ENCODE measurements around the gene TBC1D9B. TPM values are rescaled to one million over a fixed set of nuclear protein-coding genes. Genes with fewer than 3 reads are reported as not detected.
"Not testable (repeated sequence)": the region's sequence is repeated elsewhere in the genome, so short reads cannot be mapped to it uniquely, and the experiment has no call there.

TBC1D9B gene
- total RNA-seq, 1 donor = 36.2 TPM

DNA sequence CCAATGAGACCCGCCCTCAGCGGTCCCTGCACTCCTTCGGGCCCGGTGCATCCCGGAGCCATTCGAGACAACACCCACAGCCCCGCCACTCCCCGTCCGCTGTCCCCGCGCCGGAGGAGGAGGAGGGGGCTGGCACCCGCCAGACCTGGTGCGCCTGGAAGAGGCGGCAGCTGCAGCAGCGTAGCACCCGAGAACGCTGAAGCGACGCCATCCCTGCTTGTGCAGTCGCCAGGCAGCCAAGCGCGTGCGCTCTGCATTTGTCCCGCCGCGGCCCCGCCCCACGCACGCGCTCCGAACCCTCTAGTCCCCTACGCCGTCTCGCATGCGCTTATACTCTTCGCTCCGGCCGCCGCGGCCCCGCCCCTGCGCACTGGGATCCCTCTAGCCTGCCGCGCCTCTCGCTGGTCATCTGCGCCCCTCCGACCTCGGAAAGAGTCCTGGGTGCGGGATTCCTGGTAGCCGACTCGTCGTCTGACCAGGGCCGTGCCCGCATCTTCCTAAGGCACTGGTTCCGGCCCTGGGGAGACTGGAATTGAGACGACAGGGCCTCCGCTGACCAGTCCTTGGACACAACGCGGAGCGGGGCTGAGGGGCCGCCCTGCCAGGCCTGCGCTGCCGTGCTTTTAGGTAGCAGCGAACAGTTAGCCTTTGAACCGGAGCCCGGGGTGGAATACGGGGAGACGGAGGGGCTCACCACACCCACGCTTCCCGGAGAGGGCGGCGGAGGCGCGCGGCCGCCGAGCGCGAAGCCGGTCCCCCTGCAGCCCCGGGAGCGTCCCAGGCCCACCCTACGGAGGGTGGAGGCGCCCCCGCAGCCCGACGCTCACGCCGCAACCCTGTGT is 48.9 kb downstream of the TBC1D9B start, which contains the start of gene MRNIP:
MRNIP (minus strand) TSS at position 232 of the 842 bp plus-strand sequence; CDS start at position 211, 21 bp downstream.
- peaks cover 16% of the 10 kb centered on the region for H3K4me1 ChIP-seq (ENCODE audit: insufficient read depth, low read length)
- no peaks in the 10 kb centered on the region for H3K9me3 ChIP-seq (ENCODE audit: low read depth, low read length)
- no peaks in the 10 kb centered on the region for H3K27me3 ChIP-seq (ENCODE audit: insufficient read depth, low read length)
- H3K4me3 ChIP-seq (ENCODE audit: low read length) = peak within 1 kb of the TSS; percentile 82

DNA sequence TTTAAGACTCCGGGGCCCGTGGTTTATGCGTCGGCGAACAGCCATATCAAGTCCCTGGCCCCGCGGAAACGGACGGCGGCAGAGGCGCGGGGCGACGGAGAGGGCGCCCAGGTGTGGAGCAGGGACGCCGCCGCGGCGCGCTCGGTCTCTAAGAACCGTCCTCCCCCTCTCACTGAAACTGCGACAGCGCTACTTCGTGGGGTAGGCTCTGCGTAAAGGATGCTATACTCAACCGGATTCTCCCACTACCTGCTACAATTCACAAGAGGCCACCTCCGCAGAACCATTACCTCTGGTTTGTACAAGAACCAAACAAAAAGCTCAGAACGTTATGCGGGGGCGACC is 49.5 kb downstream of the TBC1D9B start:
- Histone ChIP-seq H3K4me1 (ENCODE audit: insufficient read depth, low read length) (peaks cover 18% of the 10 kb centered on the region), H3K4me3 (ENCODE audit: low read length) (peak overlapping the region; percentile 82), H3K9me3 (ENCODE audit: low read depth, low read length) (no peaks in the 10 kb centered on the region), H3K27me3 (ENCODE audit: insufficient read depth, low read length) (no peaks in the 10 kb centered on the region)

DNA sequence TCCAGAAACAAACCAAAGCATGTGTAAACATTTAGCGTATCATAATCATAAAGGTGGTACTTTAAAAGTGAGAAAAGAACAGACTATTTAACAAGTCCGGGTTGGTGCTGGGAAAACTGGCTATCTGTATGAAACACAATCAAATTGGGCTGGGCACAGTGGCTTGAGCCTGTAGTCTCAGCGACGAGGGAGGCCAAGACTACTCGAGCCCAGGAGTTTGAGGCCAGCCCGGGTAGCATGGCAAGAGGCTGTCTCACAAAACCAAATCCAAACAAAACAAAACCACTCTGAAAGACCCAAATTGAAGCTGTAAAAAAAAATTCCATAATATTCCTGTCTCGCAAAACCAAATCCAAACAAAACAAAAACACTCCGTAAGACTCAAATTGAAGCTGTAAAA is 53.3 kb downstream of the TBC1D9B start:
- Histone ChIP-seq H3K27me3 (ENCODE audit: insufficient read depth, low read length) (no peaks in the 10 kb centered on the region), H3K9me3 (ENCODE audit: low read depth, low read length) (no peaks in the 10 kb centered on the region), H3K4me3 (ENCODE audit: low read length) (no peak overlapping the region), H3K4me1 (ENCODE audit: insufficient read depth, low read length) (peaks cover 28% of the 10 kb centered on the region)

DNA sequence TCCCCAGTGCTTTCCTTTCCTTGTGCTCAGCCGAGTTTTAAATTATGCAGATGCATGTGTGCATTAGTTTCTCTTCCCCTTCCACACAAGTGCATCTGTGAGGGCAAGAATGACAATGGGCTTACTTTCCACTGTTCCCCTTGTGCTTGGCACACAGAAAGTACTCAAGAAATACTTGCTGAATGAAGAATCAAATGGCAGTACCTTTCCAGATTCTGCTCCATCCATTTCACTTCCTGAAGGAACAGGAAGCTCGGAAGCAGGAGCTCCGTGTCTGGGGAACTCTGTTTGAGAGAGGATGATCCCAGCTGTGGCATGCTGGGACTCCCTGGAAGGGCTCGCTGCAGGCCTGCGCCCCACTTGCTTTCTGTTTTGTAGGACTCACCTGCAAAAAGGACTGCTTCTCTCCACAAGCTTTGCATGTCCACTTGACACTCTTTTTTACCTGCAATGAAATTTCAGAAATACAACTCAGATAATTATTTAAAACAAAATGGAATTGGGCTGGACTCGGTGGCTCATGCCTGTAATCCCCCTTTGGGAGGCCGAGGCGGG is 54.6 kb downstream of the TBC1D9B start:
- Histone ChIP-seq H3K4me1 (ENCODE audit: insufficient read depth, low read length) (peaks cover 22% of the 10 kb centered on the region), H3K27me3 (ENCODE audit: insufficient read depth, low read length) (no peaks in the 10 kb centered on the region), H3K9me3 (ENCODE audit: low read depth, low read length) (no peaks in the 10 kb centered on the region), H3K4me3 (ENCODE audit: low read length) (no peak overlapping the region)

DNA sequence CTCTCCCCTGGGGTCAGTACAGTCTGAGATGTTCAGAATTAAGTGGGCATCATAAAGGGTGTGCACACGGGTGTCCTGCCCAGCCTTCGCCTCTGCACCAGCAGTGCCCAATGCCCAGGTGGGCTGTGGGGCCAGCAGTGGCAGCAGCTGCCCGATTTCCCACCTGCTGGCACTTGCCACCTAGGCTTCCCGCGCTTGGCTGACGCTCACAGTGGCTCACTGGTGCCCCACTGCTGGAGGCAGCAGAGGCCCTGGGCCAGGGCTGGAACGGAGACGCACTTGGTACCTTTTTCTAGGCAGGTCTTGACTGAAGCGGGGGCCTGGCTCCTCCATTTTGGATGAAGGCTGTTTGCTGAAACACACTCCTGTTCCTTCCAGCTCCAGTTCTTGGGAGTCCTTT is 66.1 kb downstream of the TBC1D9B start:
- Histone ChIP-seq H3K4me3 (ENCODE audit: low read length) (no peak overlapping the region), H3K9me3 (ENCODE audit: low read depth, low read length) (no peaks in the 10 kb centered on the region), H3K4me1 (ENCODE audit: insufficient read depth, low read length) (peaks cover 3% of the 10 kb centered on the region), H3K27me3 (ENCODE audit: insufficient read depth, low read length) (no peaks in the 10 kb centered on the region)

DNA sequence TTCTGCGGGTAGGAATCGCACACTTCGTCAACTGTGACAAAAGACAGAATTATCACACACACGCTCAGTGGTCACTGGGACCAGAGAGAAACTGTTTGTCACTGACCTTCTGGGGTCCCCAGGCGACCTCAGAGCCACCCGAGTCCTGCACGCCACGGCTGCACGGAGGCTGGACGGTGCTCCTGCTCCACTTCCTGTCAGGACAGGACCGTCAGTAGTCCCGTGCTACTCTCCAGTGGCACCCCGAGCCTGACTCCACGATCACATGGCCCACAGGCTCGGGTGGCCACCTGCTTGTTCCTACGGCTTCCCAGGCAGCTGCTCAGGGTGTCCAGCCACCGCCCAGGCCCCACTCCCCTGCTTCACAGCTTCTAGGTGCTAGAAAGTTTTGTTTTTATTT is 66.9 kb downstream of the TBC1D9B start:
- no peaks in the 10 kb centered on the region for H3K27me3 ChIP-seq (ENCODE audit: insufficient read depth, low read length)
- no peaks in the 10 kb centered on the region for H3K9me3 ChIP-seq (ENCODE audit: low read depth, low read length)
- H3K4me1 ChIP-seq (ENCODE audit: insufficient read depth, low read length) = peaks cover 11% of the 10 kb centered on the region
- H3K4me3 ChIP-seq (ENCODE audit: low read length) = no peak overlapping the region

DNA sequence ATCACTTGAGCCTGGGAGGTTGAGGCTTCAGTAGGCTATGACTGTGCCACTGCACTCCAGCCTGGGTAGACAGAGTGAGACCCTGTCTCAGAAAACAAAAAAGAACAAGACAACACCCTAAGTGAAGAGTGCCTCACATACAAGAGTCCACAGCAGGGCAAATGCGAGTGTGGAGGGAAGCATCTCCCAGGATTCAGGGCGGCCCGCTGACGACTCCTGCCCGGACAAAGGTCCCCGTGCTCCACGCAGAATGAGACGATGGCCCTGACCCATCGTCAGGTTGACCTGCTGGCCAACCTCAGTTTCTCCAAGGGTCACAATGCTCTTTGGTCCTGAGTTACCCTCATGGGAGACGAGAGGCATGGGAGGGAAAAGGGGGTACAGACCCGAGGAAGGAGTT is 67.4 kb downstream of the TBC1D9B start:
- H3K4me1 ChIP-seq (ENCODE audit: insufficient read depth, low read length) = peaks cover 11% of the 10 kb centered on the region
- no peaks in the 10 kb centered on the region for H3K27me3 ChIP-seq (ENCODE audit: insufficient read depth, low read length)
- H3K4me3 ChIP-seq (ENCODE audit: low read length) = no peak overlapping the region
- no peaks in the 10 kb centered on the region for H3K9me3 ChIP-seq (ENCODE audit: low read depth, low read length)

DNA sequence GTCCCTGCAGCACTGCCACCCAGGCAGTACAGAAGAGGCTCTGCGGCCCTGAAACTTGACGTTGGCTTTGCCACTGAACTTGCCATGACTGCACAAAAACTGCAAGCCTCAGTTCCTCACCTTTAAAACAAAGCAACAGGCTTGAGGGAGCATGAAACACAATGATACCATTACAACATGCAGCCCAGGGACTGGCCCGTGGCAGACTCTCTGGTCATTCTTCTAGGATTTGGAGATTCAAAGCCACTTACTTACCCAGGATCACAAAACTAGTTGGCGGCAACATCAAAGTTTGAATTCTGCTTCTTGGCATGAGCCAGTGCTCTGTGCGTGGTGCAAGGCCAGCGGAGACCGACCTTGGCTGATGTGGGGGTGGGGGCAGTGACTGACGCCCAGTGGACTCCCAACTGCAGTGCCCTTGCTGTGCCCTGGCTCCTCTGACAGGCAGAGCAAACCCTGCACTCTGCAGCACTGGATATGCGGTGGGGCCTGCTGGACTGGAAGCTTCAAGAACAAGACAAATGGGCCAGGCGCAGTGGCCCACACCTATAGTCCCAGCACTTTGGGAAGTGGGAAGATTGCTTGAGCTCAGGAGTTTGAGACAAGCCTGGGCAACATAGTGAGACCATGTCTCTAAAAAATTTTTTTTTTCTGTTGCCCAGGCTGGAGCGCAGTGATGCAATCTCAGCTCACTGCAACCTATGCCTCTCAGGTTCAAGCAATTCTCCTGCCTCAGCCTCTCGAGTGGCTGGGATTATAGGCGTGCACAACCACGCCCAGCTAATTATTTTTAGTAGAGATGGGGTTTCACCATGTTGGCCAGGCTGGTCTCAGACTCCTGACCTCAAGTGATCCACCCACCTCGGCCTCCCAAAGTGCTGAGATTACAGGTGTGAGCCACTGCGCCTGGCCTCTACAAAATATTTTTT is 68.1 kb downstream of the TBC1D9B start:
- no peaks in the 10 kb centered on the region for H3K9me3 ChIP-seq (ENCODE audit: low read depth, low read length)
- H3K27me3 ChIP-seq (ENCODE audit: insufficient read depth, low read length) = no peaks in the 10 kb centered on the region
- H3K4me1 ChIP-seq (ENCODE audit: insufficient read depth, low read length) = peaks cover 11% of the 10 kb centered on the region
- no peak overlapping the region for H3K4me3 ChIP-seq (ENCODE audit: low read length)

DNA sequence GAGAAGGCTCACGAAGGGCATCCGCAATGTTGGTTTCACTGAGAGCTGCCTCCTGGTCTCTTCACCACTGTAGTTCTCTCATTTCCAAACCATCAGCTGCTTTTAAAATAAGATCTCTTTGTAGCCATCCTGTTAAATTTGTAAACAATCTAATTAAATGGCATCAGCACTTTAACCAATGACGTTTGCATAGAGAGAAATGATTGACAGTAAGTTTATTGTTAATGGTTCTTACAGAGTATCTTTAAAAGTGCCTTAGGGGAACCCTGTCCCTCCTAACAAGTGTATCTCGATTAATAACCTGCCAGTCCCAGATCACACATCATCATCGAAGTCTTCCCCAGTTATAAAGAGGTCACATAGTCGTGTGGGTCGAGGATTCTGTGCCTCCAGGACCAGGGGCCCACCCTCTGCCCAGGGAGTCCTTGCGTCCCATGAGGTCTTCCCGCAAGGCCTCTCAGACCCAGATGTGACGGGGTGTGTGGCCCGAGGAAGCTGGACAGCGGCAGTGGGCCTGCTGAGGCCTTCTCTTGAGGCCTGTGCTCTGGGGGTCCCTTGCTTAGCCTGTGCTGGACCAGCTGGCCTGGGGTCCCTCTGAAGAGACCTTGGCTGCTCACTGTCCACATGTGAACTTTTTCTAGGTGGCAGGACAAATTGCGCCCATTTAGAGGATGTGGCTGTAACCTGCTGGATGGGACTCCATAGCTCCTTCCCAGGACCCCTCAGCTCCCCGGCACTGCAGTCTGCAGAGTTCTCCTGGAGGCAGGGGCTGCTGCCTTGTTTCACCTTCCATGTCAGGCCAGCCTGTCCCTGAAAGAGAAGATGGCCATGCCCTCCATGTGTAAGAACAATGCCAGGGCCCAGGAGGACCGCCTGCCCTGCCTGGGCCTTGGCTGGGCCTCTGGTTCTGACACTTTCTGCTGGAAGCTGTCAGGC is 70.4 kb downstream of the TBC1D9B start:
- no peak overlapping the region for H3K4me3 ChIP-seq (ENCODE audit: low read length)
- H3K9me3 ChIP-seq (ENCODE audit: low read depth, low read length) = no peaks in the 10 kb centered on the region
- H3K27me3 ChIP-seq (ENCODE audit: insufficient read depth, low read length) = no peaks in the 10 kb centered on the region
- H3K4me1 ChIP-seq (ENCODE audit: insufficient read depth, low read length) = peaks cover 11% of the 10 kb centered on the region

DNA sequence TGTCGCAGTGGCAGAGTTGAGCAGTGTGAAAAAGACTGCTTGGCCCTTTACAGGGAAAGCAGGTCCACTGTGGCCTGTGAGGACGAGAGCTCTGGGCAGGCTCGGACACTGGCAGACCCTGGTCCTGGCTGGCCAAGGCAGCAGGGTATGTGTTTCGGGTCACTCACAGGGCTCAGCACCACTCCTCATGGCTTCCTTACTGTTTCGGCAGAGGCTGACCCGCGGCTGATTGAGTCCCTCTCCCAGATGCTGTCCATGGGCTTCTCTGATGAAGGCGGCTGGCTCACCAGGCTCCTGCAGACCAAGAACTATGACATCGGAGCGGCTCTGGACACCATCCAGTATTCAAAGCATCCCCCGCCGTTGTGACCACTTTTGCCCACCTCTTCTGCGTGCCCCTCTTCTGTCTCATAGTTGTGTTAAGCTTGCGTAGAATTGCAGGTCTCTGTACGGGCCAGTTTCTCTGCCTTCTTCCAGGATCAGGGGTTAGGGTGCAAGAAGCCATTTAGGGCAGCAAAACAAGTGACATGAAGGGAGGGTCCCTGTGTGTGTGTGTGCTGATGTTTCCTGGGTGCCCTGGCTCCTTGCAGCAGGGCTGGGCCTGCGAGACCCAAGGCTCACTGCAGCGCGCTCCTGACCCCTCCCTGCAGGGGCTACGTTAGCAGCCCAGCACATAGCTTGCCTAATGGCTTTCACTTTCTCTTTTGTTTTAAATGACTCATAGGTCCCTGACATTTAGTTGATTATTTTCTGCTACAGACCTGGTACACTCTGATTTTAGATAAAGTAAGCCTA is 71.3 kb downstream of the TBC1D9B start:
- peaks cover 11% of the 10 kb centered on the region for H3K4me1 ChIP-seq (ENCODE audit: insufficient read depth, low read length)
- no peak overlapping the region for H3K4me3 ChIP-seq (ENCODE audit: low read length)

DNA sequence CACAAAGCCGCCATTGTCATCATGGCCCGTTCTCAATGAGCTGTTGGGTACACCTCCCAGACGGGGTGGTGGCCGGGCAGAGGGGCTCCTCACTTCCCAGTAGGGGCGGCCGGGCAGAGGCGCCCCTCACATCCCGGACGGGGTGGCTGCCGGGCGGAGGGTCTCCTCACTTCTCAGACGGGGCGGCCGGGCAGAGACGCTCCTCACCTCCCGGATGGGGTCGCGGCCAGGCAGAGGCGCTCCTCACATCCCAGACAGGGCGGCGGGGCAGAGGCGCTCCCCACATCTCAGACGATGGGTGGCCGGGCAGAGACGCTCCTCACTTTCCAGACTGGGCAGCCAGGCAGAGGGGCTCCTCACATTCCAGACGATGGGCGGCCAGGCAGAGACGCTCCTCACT is 72.8 kb downstream of the TBC1D9B start:
- H3K4me3 ChIP-seq (ENCODE audit: low read length); H3K27me3 ChIP-seq (ENCODE audit: insufficient read depth, low read length); H3K9me3 ChIP-seq (ENCODE audit: low read depth, low read length): not testable (repeated sequence)

More for the DNA sequence above, 71.3 kb downstream of the TBC1D9B start:
- no peaks in the 10 kb centered on the region for H3K9me3 ChIP-seq (ENCODE audit: low read depth, low read length)
- no peaks in the 10 kb centered on the region for H3K27me3 ChIP-seq (ENCODE audit: insufficient read depth, low read length)

DNA sequence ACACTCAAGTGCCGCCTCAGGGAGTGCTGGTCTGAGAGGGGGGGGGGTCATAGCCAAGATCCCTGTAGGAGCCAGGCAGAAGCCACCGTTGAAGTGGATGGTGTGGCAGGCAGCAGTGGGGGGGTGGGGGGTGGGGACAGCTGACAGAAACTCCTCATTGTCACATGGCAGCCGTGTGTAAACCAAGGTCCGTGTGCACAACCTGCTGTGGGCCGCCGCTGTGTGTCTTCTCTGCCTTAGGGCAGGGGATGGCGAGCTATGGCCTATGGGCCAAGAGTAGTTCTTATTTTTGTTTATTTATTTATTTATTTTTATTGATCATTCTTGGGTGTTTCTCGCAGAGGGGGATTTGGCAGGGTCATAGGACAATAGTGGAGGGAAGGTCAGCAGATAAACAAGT is 73.6 kb downstream of the TBC1D9B start:
- Histone ChIP-seq H3K27me3 (ENCODE audit: insufficient read depth, low read length) (no peaks in the 10 kb centered on the region), H3K4me3 (ENCODE audit: low read length) (no peak overlapping the region), H3K9me3 (ENCODE audit: low read depth, low read length) (no peaks in the 10 kb centered on the region), H3K4me1 (ENCODE audit: insufficient read depth, low read length) (peaks cover 11% of the 10 kb centered on the region)

More for the DNA sequence above, 72.8 kb downstream of the TBC1D9B start:
- H3K4me1 ChIP-seq (ENCODE audit: insufficient read depth, low read length) = peaks cover 11% of the 10 kb centered on the region

DNA sequence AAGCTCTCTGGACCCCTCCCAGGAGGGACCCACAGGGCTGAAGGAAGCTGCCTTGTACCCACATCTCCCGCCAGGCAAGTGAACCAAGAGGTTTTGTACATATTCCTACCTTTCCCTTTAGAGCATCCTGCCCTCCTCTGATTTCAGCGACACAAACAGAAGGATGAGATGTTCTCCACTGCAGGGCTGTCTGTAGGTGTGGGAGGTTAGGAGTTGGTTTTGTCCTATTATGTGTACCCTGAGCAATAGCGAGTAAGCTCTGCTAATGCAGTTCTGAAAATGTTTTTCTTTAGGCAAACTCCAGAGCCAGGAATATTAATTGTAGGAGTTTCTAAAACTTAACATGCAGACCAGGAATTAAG is 74.0 kb downstream of the TBC1D9B start:
- H3K4me3 ChIP-seq (ENCODE audit: low read length) = no peak overlapping the region
- no peaks in the 10 kb centered on the region for H3K9me3 ChIP-seq (ENCODE audit: low read depth, low read length)
- no peaks in the 10 kb centered on the region for H3K27me3 ChIP-seq (ENCODE audit: insufficient read depth, low read length)
- peaks cover 11% of the 10 kb centered on the region for H3K4me1 ChIP-seq (ENCODE audit: insufficient read depth, low read length)

Measured in mononuclear cell (primary cell).